ENCODE data around the gene TBCK.
"Not testable (repeated sequence)": the region's sequence is repeated elsewhere in the genome, so short reads cannot be mapped to it uniquely, and the experiment has no call there.

The TBCK gene

GRCh38 chr4:106132045-106132444 lies 184.0 kb downstream of the TBCK start:
- H4K20me1 ChIP-seq (ENCODE audit: insufficient read depth, low read length), result no peaks in the 10 kb centered on the region
- H3K9ac ChIP-seq (ENCODE audit: low read length), result no peak overlapping the region
- no peak for DNase-seq
- no peaks in the 10 kb centered on the region for H3K9me3 ChIP-seq (replicated peaks; ENCODE audit: insufficient read depth, low read length)
- no peak overlapping the region for H3K27ac ChIP-seq (ENCODE audit: low read length)
- H3K36me3 ChIP-seq (replicated peaks; ENCODE audit: insufficient read depth, low read length), result no peaks in the 10 kb centered on the region
- TF ChIP-seq EZH2 (optimal IDR thresholded peaks at IDR 0.05; ENCODE audit: low read depth, low read length), result no peak
- TF ChIP-seq CTCF (IDR thresholded peaks at IDR 0.05; ENCODE audit: low read length), result no peak
- TF ChIP-seq EZH2phosphoT487 (IDR thresholded peaks at IDR 0.05; ENCODE audit: low read length), result no peak
- H3F3A ChIP-seq (ENCODE audit: insufficient read depth, low read length), result no peaks in the 10 kb centered on the region
- H3K4me3 ChIP-seq (ENCODE audit: low read length), result no peak overlapping the region
- H3K4me1 ChIP-seq (ENCODE audit: low read length), result no peaks in the 10 kb centered on the region
- no peaks in the 10 kb centered on the region for H3K9me2 ChIP-seq (replicated peaks; ENCODE audit: insufficient read depth, low read length)
- no peaks in the 10 kb centered on the region for H3K79me2 ChIP-seq (ENCODE audit: low read length)
- H3K4me2 ChIP-seq (ENCODE audit: low read depth, low read length), result no peak overlapping the region
- no peaks in the 10 kb centered on the region for H3K27me3 ChIP-seq (replicated peaks; ENCODE audit: insufficient read depth, low read length)
- H2AFZ ChIP-seq (ENCODE audit: low read length), result no peak overlapping the region

- Histone ChIP-seq H3K79me2 (ENCODE audit: low read length) (no peaks in the 10 kb centered on the region), H2AFZ (ENCODE audit: low read length) (no peak overlapping the region), H3K36me3 (replicated peaks; ENCODE audit: insufficient read depth, low read length) (no peaks in the 10 kb centered on the region), H3K4me3 (ENCODE audit: low read length) (no peak overlapping the region), H3K4me1 (ENCODE audit: low read length) (no peaks in the 10 kb centered on the region), H3K4me2 (ENCODE audit: low read depth, low read length) (no peak overlapping the region), H3K9me2 (replicated peaks; ENCODE audit: insufficient read depth, low read length) (no peaks in the 10 kb centered on the region), H3K27ac (ENCODE audit: low read length) (no peak overlapping the region), H3K9ac (ENCODE audit: low read length) (no peak overlapping the region), H3K9me3 (replicated peaks; ENCODE audit: insufficient read depth, low read length) (no peaks in the 10 kb centered on the region), H4K20me1 (ENCODE audit: insufficient read depth, low read length) (no peaks in the 10 kb centered on the region), H3F3A (ENCODE audit: insufficient read depth, low read length) (no peaks in the 10 kb centered on the region), H3K27me3 (replicated peaks; ENCODE audit: insufficient read depth, low read length) (no peaks in the 10 kb centered on the region)
- TF ChIP-seq EZH2phosphoT487 (IDR thresholded peaks at IDR 0.05; ENCODE audit: low read length) (no peak), CTCF (IDR thresholded peaks at IDR 0.05; ENCODE audit: low read length) (no peak), EZH2 (optimal IDR thresholded peaks at IDR 0.05; ENCODE audit: low read depth, low read length) (no peak)
- no peak for DNase-seq
These were observed 189.9 kb downstream of the TBCK start for GRCh38 chr4:106126062-106126461.

- not testable (repeated sequence) for H3K4me2 ChIP-seq (ENCODE audit: low read depth, low read length); H2AFZ ChIP-seq (ENCODE audit: low read length); H3F3A ChIP-seq (ENCODE audit: insufficient read depth, low read length); H3K9ac ChIP-seq (ENCODE audit: low read length); H3K4me1 ChIP-seq (ENCODE audit: low read length); H3K36me3 ChIP-seq (replicated peaks; ENCODE audit: insufficient read depth, low read length); H3K9me2 ChIP-seq (replicated peaks; ENCODE audit: insufficient read depth, low read length); H3K4me3 ChIP-seq (ENCODE audit: low read length); H4K20me1 ChIP-seq (ENCODE audit: insufficient read depth, low read length); H3K27ac ChIP-seq (ENCODE audit: low read length); H3K9me3 ChIP-seq (replicated peaks; ENCODE audit: insufficient read depth, low read length); DNase-seq; H3K79me2 ChIP-seq (ENCODE audit: low read length); H3K27me3 ChIP-seq (replicated peaks; ENCODE audit: insufficient read depth, low read length)
These were observed 196.0 kb downstream of the TBCK start for GRCh38 chr4:106119949-106120555.

GRCh38 chr4:106116025-106116424 lies 200.0 kb downstream of the TBCK start:
- Histone ChIP-seq H3K9ac (ENCODE audit: low read length) (no peak overlapping the region), H3F3A (ENCODE audit: insufficient read depth, low read length) (no peaks in the 10 kb centered on the region), H4K20me1 (ENCODE audit: insufficient read depth, low read length) (no peaks in the 10 kb centered on the region), H3K79me2 (ENCODE audit: low read length) (no peaks in the 10 kb centered on the region), H3K9me2 (replicated peaks; ENCODE audit: insufficient read depth, low read length) (no peaks in the 10 kb centered on the region), H3K4me2 (ENCODE audit: low read depth, low read length) (no peak overlapping the region), H3K36me3 (replicated peaks; ENCODE audit: insufficient read depth, low read length) (no peaks in the 10 kb centered on the region), H3K4me1 (ENCODE audit: low read length) (no peaks in the 10 kb centered on the region), H2AFZ (ENCODE audit: low read length) (no peak overlapping the region), H3K9me3 (replicated peaks; ENCODE audit: insufficient read depth, low read length) (no peaks in the 10 kb centered on the region), H3K4me3 (ENCODE audit: low read length) (no peak overlapping the region), H3K27ac (ENCODE audit: low read length) (no peak overlapping the region), H3K27me3 (replicated peaks; ENCODE audit: insufficient read depth, low read length) (no peaks in the 10 kb centered on the region)
- TF ChIP-seq CTCF (IDR thresholded peaks at IDR 0.05; ENCODE audit: low read length) (no peak), EZH2phosphoT487 (IDR thresholded peaks at IDR 0.05; ENCODE audit: low read length) (no peak), EZH2 (optimal IDR thresholded peaks at IDR 0.05; ENCODE audit: low read depth, low read length) (no peak)
- DNase-seq, result no peak

Data from MM.1S (cell line).